ENCODE data around the gene CNOT6. TPM values are rescaled to one million over a fixed set of nuclear protein-coding genes. Genes with fewer than 3 reads are reported as not detected.
"Not testable (repeated sequence)": the region's sequence is repeated elsewhere in the genome, so short reads cannot be mapped to it uniquely, and the experiment has no call there.

CNOT6 gene
- total RNA-seq, 4 donors from 2014 or later = 14.6 to 20.0 (median 19.3) TPM

- WGBS, 2 donors (ENCODE audit: low coverage in 1 of 2) = 0 to 45% methylated on average over 1 to 5 of the region's 5 CpGs
- DNase-seq = no peak
- H3K36me3 ChIP-seq = no peaks in the 10 kb centered on the region
- intact Hi-C loops (cut with DNase I; ENCODE audit: low total_unique reads) (no loop called here), in situ Hi-C loops (cut with MboI; ENCODE audit: low pct_ligation_motif_present in 1 of 4, low pct_unique_long_range_greater_than_20kb in 1 of 4, low sequenced_read_pairs in 3 of 4) (no loop called here)
- no peak for TF ChIP-seq EP300 (IDR thresholded peaks at IDR 0.05; ENCODE audit: low read depth)
- TF ChIP-seq CTCF (IDR thresholded peaks at IDR 0.05) = no peak
- no peak for TF ChIP-seq POLR2AphosphoS5 (IDR thresholded peaks at IDR 0.05)
- no peak for TF ChIP-seq POLR2A (IDR thresholded peaks at IDR 0.05)
- no peaks in the 10 kb centered on the region for H3K27me3 ChIP-seq
- no peaks in the 10 kb centered on the region for H3K9me3 ChIP-seq
- H3K27ac ChIP-seq = no peak overlapping the region
- no peak overlapping the region for H3K4me3 ChIP-seq
- peaks cover 0 to 22% (median 6%) of the 10 kb centered on the region in 4 donors for H3K4me1 ChIP-seq
Observed at GRCh38 chr5:180464603-180464970, 29.6 kb upstream of the CNOT6 start.

GRCh38 chr5:180465052-180465451 is 29.1 kb upstream of the CNOT6 start:
- in situ Hi-C loops (cut with MboI; ENCODE audit: low pct_ligation_motif_present in 1 of 4, low pct_unique_long_range_greater_than_20kb in 1 of 4, low sequenced_read_pairs in 3 of 4); H3K36me3 ChIP-seq; H3K4me3 ChIP-seq; H3K27ac ChIP-seq; H3K9me3 ChIP-seq; H3K27me3 ChIP-seq; DNase-seq; intact Hi-C loops (cut with DNase I; ENCODE audit: low total_unique reads): not testable (repeated sequence)
- H3K4me1 ChIP-seq = peaks cover 0 to 22% (median 6%) of the 10 kb centered on the region in 4 donors
- 81% methylated on average over 4 of the region's 4 CpGs; no CpG with 5 or more reads in 1 of the 2 donors for WGBS, 2 donors (ENCODE audit: low coverage in 1 of 2)

DNA sequence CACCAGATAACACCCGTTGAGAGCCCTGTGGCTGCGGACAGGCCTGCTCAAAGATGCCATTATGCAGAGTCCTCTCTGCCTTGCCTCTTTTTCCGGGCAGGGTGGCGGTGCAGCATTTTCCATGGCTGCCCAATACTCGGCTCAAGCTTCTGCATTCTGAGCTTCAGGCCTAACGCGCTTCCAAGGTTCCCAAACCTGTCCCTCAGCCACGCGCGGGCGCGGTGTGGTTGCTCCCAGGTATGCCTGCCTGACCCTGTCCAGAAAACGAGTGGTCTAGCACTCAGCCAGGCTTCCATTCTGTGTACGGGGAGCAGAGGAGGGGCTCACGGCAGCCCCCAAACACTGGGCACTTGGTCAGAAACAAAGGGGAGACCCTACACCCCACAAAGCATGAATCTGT is 27.9 kb upstream of the CNOT6 start:
- H3K27me3 ChIP-seq = peaks cover 3% of the 10 kb centered on the region
- H3K4me1 ChIP-seq = peaks cover 0 to 31% (median 6%) of the 10 kb centered on the region in 4 donors
- no peaks in the 10 kb centered on the region for H3K36me3 ChIP-seq
- 88% methylated on average over 13 of the region's 15 CpGs; no CpG with 5 or more reads in 1 of the 2 donors for WGBS, 2 donors (ENCODE audit: low coverage in 1 of 2)
- no peak overlapping the region for H3K4me3 ChIP-seq
- H3K9me3 ChIP-seq = no peaks in the 10 kb centered on the region
- in situ Hi-C loops (cut with MboI; ENCODE audit: low pct_ligation_motif_present in 1 of 4, low pct_unique_long_range_greater_than_20kb in 1 of 4, low sequenced_read_pairs in 3 of 4) (no loop called here), intact Hi-C loops (cut with DNase I; ENCODE audit: low total_unique reads) (no loop called here)
- no peak for TF ChIP-seq POLR2A (IDR thresholded peaks at IDR 0.05)
- TF ChIP-seq POLR2AphosphoS5 (IDR thresholded peaks at IDR 0.05) = no peak
- TF ChIP-seq CTCF (IDR thresholded peaks at IDR 0.05) = no peak
- H3K27ac ChIP-seq = no peak overlapping the region
- DNase-seq = no peak

GRCh38 chr5:180467028-180467975 is 26.9 kb upstream of the CNOT6 start:
- Histone ChIP-seq H3K36me3 (no peaks in the 10 kb centered on the region), H3K4me3 (no peak overlapping the region), H3K27ac (peak overlapping the region in 1 of 4 donors; percentile 30), H3K9me3 (no peaks in the 10 kb centered on the region), H3K4me1 (peaks cover 0 to 31% (median 6%) of the 10 kb centered on the region in 4 donors), H3K27me3 (peaks cover 5% of the 10 kb centered on the region)
- 10 to 50% methylated on average over 2 to 22 of the region's 22 CpGs for WGBS, 2 donors (ENCODE audit: low coverage in 1 of 2)
- DNase-seq = peak; percentile 78
- in situ Hi-C loops (cut with MboI; ENCODE audit: low pct_ligation_motif_present in 1 of 4, low pct_unique_long_range_greater_than_20kb in 1 of 4, low sequenced_read_pairs in 3 of 4) = no loop called here
- TF ChIP-seq POLR2AphosphoS5 (IDR thresholded peaks at IDR 0.05) = no peak
- no peak for TF ChIP-seq POLR2A (IDR thresholded peaks at IDR 0.05)
- TF ChIP-seq CTCF (IDR thresholded peaks at IDR 0.05) = no peak
- TF ChIP-seq EP300 (IDR thresholded peaks at IDR 0.05; ENCODE audit: low read depth) = no peak
- intact Hi-C loops (cut with DNase I; ENCODE audit: low total_unique reads) = no loop called here

Measured in transverse colon (tissue), 4 donors.